Glutamatergic neuron (in vitro differentiated cells): Measurements from ENCODE around the gene UBE2L5. TPM values are rescaled to one million over a fixed set of nuclear protein-coding genes. Genes with fewer than 3 reads are reported as not detected.
"Not testable (repeated sequence)": the region's sequence is repeated elsewhere in the genome, so short reads cannot be mapped to it uniquely, and the experiment has no call there.

ENCODE experiments used
- DNase-seq: peaks from one replicate; pipeline ENCODE4 v3.0.0; 2022
- H3K27ac Mint-ChIP-seq: one replicate; pipeline ENCODE4 v1.8.0; 2020; ENCODE audit warnings: mild to moderate bottlenecking, mixed read lengths, inconsistent platforms; ENCODE audit not compliant: unreplicated experiment
- H3K27me3 Mint-ChIP-seq: one replicate; pipeline ENCODE4 v1.8.0; 2020; ENCODE audit warnings: mild to moderate bottlenecking, moderate library complexity, mixed read lengths, inconsistent platforms; ENCODE audit not compliant: unreplicated experiment
- H3K36me3 Mint-ChIP-seq: one replicate; pipeline ENCODE4 v1.8.0; 2020; ENCODE audit warnings: mild to moderate bottlenecking, mixed read lengths, inconsistent platforms; ENCODE audit not compliant: unreplicated experiment
- H3K4me1 Mint-ChIP-seq: one replicate; pipeline ENCODE4 v1.8.0; 2020; ENCODE audit warnings: mild to moderate bottlenecking, low read depth, mixed read lengths, inconsistent platforms; ENCODE audit not compliant: unreplicated experiment
- H3K4me3 Mint-ChIP-seq: one replicate; pipeline ENCODE4 v1.8.0; 2020; ENCODE audit warnings: mild to moderate bottlenecking, mixed read lengths, inconsistent platforms; ENCODE audit not compliant: unreplicated experiment
- H3K9me3 Mint-ChIP-seq: one replicate; pipeline ENCODE4 v1.8.0; 2020; ENCODE audit warnings: mild to moderate bottlenecking, moderate library complexity, mixed read lengths, inconsistent platforms; ENCODE audit not compliant: unreplicated experiment
- CTCF ChIP-seq: fragments of 200-600 bp; sonication (generic); IDR thresholded peaks from one replicate; pipeline ENCODE4 v1.5.0; 2021; ENCODE audit not compliant: partially characterized antibody, unreplicated experiment
- total RNA-seq: library from RNA; stranded (reverse); fragmentation: NEBNext Ultra II Directional; extraction: Animal tissue kit (Norgen Biotek cat#: 25700); gene quantifications from one replicate; pipeline ENCODE4 v1.2.1, GENCODE V29; 2021; ENCODE audit not compliant: unreplicated experiment

Gene UBE2L5
- total RNA-seq, 1 donor from 2014 or later, result not detected

GRCh38 chr13:30454991-30455390, 32.7 kb downstream of the UBE2L5 start:
- Mint-ChIP-seq H3K36me3 (no peaks in the 10 kb centered on the region), H3K27ac (no peak overlapping the region), H3K27me3 (no peaks in the 10 kb centered on the region), H3K4me3 (no peak overlapping the region), H3K9me3 (peaks cover 3% of the 10 kb centered on the region), H3K4me1 (peaks cover 11% of the 10 kb centered on the region)
- TF ChIP-seq CTCF, result no peak
- DNase-seq, result no peak

- Mint-ChIP-seq H3K27ac (peak overlapping the region; percentile 14), H3K4me1 (peaks cover 11% of the 10 kb centered on the region), H3K4me3 (no peak overlapping the region), H3K36me3 (peaks cover 2% of the 10 kb centered on the region), H3K9me3 (peaks cover 3% of the 10 kb centered on the region), H3K27me3 (no peaks in the 10 kb centered on the region)
- DNase-seq, result no peak
- TF ChIP-seq CTCF, result no peak
These were observed 34.0 kb downstream of the UBE2L5 start for GRCh38 chr13:30456290-30456689.

- Mint-ChIP-seq H3K36me3 (peaks cover 3% of the 10 kb centered on the region), H3K27me3 (no peaks in the 10 kb centered on the region), H3K4me1 (peaks cover 17% of the 10 kb centered on the region), H3K27ac (no peak overlapping the region), H3K9me3 (peaks cover 3% of the 10 kb centered on the region), H3K4me3 (no peak overlapping the region)
- DNase-seq, result no peak
- TF ChIP-seq CTCF, result no peak
These were observed 35.1 kb downstream of the UBE2L5 start for GRCh38 chr13:30457306-30457891.

GRCh38 chr13:30461279-30462066, 39.2 kb downstream of the UBE2L5 start:
- peaks cover 15% of the 10 kb centered on the region for H3K27me3 Mint-ChIP-seq
- H3K36me3 Mint-ChIP-seq, DNase-seq: not testable (repeated sequence)
- peaks cover 19% of the 10 kb centered on the region for H3K9me3 Mint-ChIP-seq
- H3K27ac Mint-ChIP-seq, result peak overlapping the region; percentile 79
- H3K4me3 Mint-ChIP-seq, result peak overlapping the region; percentile 85
- peaks cover 16% of the 10 kb centered on the region for H3K4me1 Mint-ChIP-seq

GRCh38 chr13:30463787-30464495, 41.6 kb downstream of the UBE2L5 start:
- Mint-ChIP-seq H3K36me3 (peaks cover 3% of the 10 kb centered on the region), H3K4me3 (peak overlapping the region; percentile 98), H3K27ac (peak overlapping the region; percentile 97), H3K9me3 (peaks cover 18% of the 10 kb centered on the region), H3K4me1 (peaks cover 19% of the 10 kb centered on the region), H3K27me3 (peaks cover 15% of the 10 kb centered on the region)
- no peak for TF ChIP-seq CTCF
- peak; percentile 22 for DNase-seq
